HAP-1 (cell line): ENCODE results near the gene NAXD.
"Not testable (repeated sequence)": the region's sequence is repeated elsewhere in the genome, so short reads cannot be mapped to it uniquely, and the experiment has no call there.

Experiments used
- DNase-seq, 2 experiments: peaks; one replicate each; pipeline ENCODE4 v3.0.0-alpha.2; 2016 to 2020; ENCODE audit warnings: low spot score in 2 of 2
- H3K27me3 ChIP-seq: fragments of 250-450 bp; sonication (Bioruptor Pico); 2 replicates; pipeline ENCODE4 v1.5.1; 2020; ENCODE audit warnings: low read depth, mild to moderate bottlenecking, moderate library complexity
- H3K36me3 ChIP-seq: fragments of 250-450 bp; sonication (Bioruptor Pico); replicated peaks from 2 replicates; pipeline ENCODE4 v1.5.1; 2020; ENCODE audit warnings: mild to moderate bottlenecking
- H3K4me1 ChIP-seq: fragments of 250-450 bp; sonication (Bioruptor Pico); 2 replicates; pipeline ENCODE4 v1.5.1; 2020; ENCODE audit warnings: mild to moderate bottlenecking
- H3K4me3 ChIP-seq: fragments of 250-450 bp; sonication (Bioruptor Pico); 2 replicates; pipeline ENCODE4 v1.5.1; 2020; ENCODE audit warnings: mild to moderate bottlenecking, moderate library complexity
- H3K9me3 ChIP-seq: fragments of 250-450 bp; sonication (Bioruptor Pico); 2 replicates; pipeline ENCODE4 v1.5.1; 2020; ENCODE audit warnings: mild to moderate bottlenecking, moderate library complexity
- in situ Hi-C: fragments of 300-500 bp; cut with MboI; formaldehyde crosslinking; loops from 3 replicates; pipeline ENCODE4 v1.14.3; 2020; ENCODE audit warnings: low sequenced_read_pairs, inconsistent platforms, mixed read lengths

NAXD gene

DNA sequence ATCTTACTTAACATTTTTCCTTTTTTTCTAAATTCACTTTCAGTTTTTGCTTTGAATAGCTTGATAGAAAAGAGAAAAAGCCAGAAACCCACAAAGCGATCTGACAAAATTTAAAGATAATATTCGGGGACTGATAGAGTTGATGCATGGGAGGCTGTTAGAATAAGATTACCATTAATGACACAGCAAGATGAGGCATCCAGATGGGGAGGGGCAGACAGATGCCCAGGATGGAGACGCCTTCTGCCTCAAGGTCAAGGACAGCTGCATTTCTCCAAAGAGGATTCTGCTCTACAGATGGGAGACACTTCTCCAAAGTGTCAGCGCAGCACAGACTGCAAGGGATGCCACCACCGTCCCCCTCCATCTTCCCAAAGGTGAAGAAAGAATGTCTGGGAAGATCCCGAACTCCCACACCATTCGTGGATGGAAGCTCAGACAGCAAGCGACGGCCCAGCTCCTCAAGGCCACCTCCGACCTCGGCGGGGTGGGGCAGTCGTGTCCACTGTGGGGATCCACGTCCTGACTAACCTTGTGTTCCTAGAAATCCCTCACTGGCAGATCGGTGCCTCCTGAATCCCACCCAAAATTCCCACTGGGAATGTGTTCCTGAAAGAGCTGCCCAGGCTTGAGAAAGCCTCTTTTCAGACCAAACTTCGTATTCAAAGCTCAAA lies 32.9 kb downstream of the NAXD start:
- Histone ChIP-seq H3K4me3 (no peak overlapping the region), H3K4me1 (no peaks in the 10 kb centered on the region), H3K36me3 (peaks cover 28% of the 10 kb centered on the region), H3K9me3 (no peaks in the 10 kb centered on the region), H3K27me3 (no peaks in the 10 kb centered on the region)
- in situ Hi-C loops: no loop called here
- DNase-seq: no peak

DNA sequence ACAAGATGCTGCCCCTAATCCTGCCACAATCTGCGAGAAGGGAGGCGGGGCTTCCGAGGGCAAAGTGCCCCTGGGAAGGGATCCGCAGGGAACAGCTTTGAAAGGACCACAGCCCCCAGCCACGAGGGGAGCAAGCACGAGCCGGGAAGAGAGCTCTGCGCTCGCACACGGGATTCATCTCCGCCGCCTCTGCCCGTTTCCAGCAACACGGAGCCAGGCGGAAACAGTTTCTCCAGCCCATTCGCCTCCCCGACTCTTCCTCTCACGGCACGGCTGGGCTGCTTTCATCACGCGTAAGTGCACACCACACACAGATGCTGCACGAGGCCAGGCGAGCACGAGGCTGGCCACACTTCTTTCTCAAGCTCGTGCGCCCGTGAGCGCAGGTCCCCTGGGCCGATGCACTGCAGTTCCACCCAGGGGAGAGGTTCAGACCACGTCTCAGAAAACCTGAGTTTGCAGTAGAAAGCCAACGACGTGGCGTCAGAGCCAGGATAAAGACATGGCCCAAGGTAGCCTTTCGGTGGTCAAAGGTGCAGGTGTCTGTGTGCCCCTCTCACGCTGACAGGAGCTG lies 33.6 kb downstream of the NAXD start:
- no peak overlapping the region for H3K4me3 ChIP-seq
- no peaks in the 10 kb centered on the region for H3K9me3 ChIP-seq
- in situ Hi-C loops: no loop called here
- H3K36me3 ChIP-seq: peaks cover 21% of the 10 kb centered on the region
- H3K4me1 ChIP-seq: no peaks in the 10 kb centered on the region
- H3K27me3 ChIP-seq: no peaks in the 10 kb centered on the region
- no peak for DNase-seq

DNA sequence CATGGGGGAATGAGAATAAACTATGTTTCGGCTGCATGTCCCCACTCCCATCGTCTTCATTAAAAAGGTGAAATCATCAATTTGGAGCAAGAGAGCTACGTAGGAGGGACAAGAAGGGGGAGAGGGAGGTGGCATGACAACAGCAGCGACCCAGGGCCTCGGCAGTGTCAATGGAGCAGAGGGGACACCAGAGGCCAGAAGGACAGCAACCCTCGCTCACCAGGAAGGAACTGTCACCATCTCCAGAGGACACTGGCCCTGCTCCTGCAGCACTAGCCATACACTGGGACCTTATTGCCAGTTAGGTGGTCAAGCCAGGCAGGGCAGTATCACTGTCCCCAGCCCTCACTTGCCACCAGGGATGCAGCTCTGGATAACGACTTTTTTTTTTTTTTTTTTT lies 34.2 kb downstream of the NAXD start:
- H3K9me3 ChIP-seq: no peaks in the 10 kb centered on the region
- no peak overlapping the region for H3K4me3 ChIP-seq
- in situ Hi-C loops: no loop called here
- DNase-seq: no peak
- H3K36me3 ChIP-seq: peaks cover 16% of the 10 kb centered on the region
- no peaks in the 10 kb centered on the region for H3K4me1 ChIP-seq
- H3K27me3 ChIP-seq: no peaks in the 10 kb centered on the region

GRCh38 chr13:110650436-110650835 lies 35.1 kb downstream of the NAXD start:
- H3K9me3 ChIP-seq: no peaks in the 10 kb centered on the region
- no peaks in the 10 kb centered on the region for H3K4me1 ChIP-seq
- no peaks in the 10 kb centered on the region for H3K27me3 ChIP-seq
- in situ Hi-C loops: no loop called here
- no peak for DNase-seq
- H3K4me3 ChIP-seq: no peak overlapping the region
- peaks cover 18% of the 10 kb centered on the region for H3K36me3 ChIP-seq

GRCh38 chr13:110651271-110651670 lies 35.9 kb downstream of the NAXD start:
- Histone ChIP-seq H3K27me3 (no peaks in the 10 kb centered on the region), H3K36me3 (peaks cover 14% of the 10 kb centered on the region), H3K4me1 (no peaks in the 10 kb centered on the region), H3K4me3 (no peak overlapping the region), H3K9me3 (no peaks in the 10 kb centered on the region)
- in situ Hi-C loops: no loop called here
- DNase-seq: no peak

GRCh38 chr13:110651726-110652230 lies 36.4 kb downstream of the NAXD start:
- no peak for DNase-seq
- Histone ChIP-seq H3K4me1 (no peaks in the 10 kb centered on the region), H3K9me3 (no peaks in the 10 kb centered on the region), H3K4me3 (no peak overlapping the region), H3K36me3 (peaks cover 14% of the 10 kb centered on the region), H3K27me3 (no peaks in the 10 kb centered on the region)
- in situ Hi-C loops: no loop called here

GRCh38 chr13:110652231-110652730 lies 36.9 kb downstream of the NAXD start:
- no peak for DNase-seq
- Histone ChIP-seq H3K36me3 (peaks cover 14% of the 10 kb centered on the region), H3K4me1 (no peaks in the 10 kb centered on the region), H3K9me3 (no peaks in the 10 kb centered on the region), H3K27me3 (no peaks in the 10 kb centered on the region), H3K4me3 (no peak overlapping the region)
- in situ Hi-C loops: no loop called here

DNA sequence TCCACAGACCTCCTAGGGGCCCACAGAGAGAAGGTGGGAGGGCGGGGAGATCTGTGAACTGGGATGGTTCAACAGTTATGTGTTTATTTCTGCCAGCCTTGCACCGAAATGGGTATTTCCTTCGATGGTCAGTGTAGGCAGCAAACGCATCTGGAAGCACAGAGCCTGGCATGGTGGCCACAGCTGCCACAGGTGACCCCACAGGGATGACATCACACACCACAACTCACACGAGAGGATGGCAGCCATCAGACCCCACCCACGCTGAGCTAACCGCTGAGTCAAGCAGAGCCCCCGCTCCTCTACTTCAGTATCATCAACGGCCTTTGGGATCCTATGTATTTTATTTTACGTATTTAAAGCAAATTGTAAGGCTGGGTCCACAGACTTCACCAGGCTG lies 37.4 kb downstream of the NAXD start:
- H3K4me3 ChIP-seq: no peak overlapping the region
- H3K27me3 ChIP-seq: no peaks in the 10 kb centered on the region
- peaks cover 14% of the 10 kb centered on the region for H3K36me3 ChIP-seq
- in situ Hi-C loops: no loop called here
- H3K4me1 ChIP-seq: no peaks in the 10 kb centered on the region
- no peak for DNase-seq
- H3K9me3 ChIP-seq: no peaks in the 10 kb centered on the region

DNA sequence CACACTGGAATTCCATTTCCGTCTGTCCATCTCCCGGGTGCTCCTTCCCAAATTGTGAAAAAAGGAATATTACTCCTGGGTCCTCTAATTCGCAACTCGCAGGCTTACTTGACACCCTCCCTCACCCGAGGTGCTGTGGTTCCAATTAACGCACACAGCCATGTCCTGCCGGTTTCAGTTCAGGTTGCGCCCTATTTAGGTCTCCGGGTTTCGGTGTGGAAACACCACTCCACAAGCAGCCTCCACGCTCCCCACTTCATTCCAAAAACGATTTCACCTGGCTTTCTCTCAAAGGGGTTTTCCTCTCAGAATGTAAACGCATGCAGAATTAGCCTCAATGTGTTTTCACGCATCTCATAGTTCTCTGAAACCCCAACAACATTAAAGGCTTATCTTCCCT lies 37.9 kb downstream of the NAXD start:
- Histone ChIP-seq H3K27me3 (no peaks in the 10 kb centered on the region), H3K4me1 (no peaks in the 10 kb centered on the region), H3K9me3 (no peaks in the 10 kb centered on the region), H3K36me3 (peaks cover 14% of the 10 kb centered on the region), H3K4me3 (no peak overlapping the region)
- DNase-seq: no peak
- in situ Hi-C loops: no loop called here

DNA sequence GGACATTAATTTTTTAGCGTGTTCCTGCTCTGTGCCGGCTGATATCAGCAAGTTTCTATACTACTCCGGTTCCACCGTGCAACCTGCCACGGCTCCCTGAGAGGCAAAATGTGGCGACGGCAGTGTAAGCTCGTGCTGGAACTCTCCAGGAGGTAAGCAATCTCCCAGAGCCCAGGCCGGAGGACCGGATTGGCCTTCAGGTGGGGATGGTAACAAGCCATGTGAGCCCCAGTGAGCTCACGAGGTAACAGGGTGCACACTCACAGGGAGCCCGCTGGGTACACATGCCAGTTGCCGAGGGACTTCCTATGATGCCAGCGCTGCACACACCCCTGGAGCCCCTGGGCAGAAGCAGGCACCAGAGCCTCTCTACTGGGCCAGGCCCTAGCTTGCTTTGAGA lies 38.5 kb downstream of the NAXD start:
- DNase-seq: no peak
- H3K36me3 ChIP-seq: peaks cover 14% of the 10 kb centered on the region
- H3K27me3 ChIP-seq: no peaks in the 10 kb centered on the region
- H3K4me1 ChIP-seq: no peaks in the 10 kb centered on the region
- in situ Hi-C loops: no loop called here
- no peak overlapping the region for H3K4me3 ChIP-seq
- no peaks in the 10 kb centered on the region for H3K9me3 ChIP-seq

- no peaks in the 10 kb centered on the region for H3K4me1 ChIP-seq
- no peak overlapping the region for H3K4me3 ChIP-seq
- no peak for DNase-seq
- no peaks in the 10 kb centered on the region for H3K27me3 ChIP-seq
- peaks cover 15% of the 10 kb centered on the region for H3K36me3 ChIP-seq
- H3K9me3 ChIP-seq: peaks cover 3% of the 10 kb centered on the region; the same call in 1 of the 2 replicates
- in situ Hi-C loops: no loop called here
Observed at GRCh38 chr13:110657196-110657595, 41.9 kb downstream of the NAXD start.

- H3K27me3 ChIP-seq, DNase-seq, H3K9me3 ChIP-seq, H3K4me3 ChIP-seq, in situ Hi-C loops, H3K4me1 ChIP-seq: not testable (repeated sequence)
- H3K36me3 ChIP-seq: peaks cover 22% of the 10 kb centered on the region
Observed at GRCh38 chr13:110658218-110658911, 43.0 kb downstream of the NAXD start.

GRCh38 chr13:110661256-110661655 lies 45.9 kb downstream of the NAXD start:
- no peak for DNase-seq
- Histone ChIP-seq H3K4me1 (no peaks in the 10 kb centered on the region), H3K9me3 (peaks cover 3% of the 10 kb centered on the region; the same call in 1 of the 2 replicates), H3K27me3 (no peaks in the 10 kb centered on the region), H3K36me3 (peaks cover 43% of the 10 kb centered on the region), H3K4me3 (no peak overlapping the region)
- in situ Hi-C loops: no loop called here

GRCh38 chr13:110662091-110662490 lies 46.7 kb downstream of the NAXD start:
- Histone ChIP-seq H3K9me3 (peaks cover 3% of the 10 kb centered on the region; the same call in 1 of the 2 replicates), H3K4me3 (no peak overlapping the region), H3K4me1 (peaks cover 3% of the 10 kb centered on the region), H3K36me3 (peaks cover 50% of the 10 kb centered on the region), H3K27me3 (no peaks in the 10 kb centered on the region)
- no peak for DNase-seq
- in situ Hi-C loops: no loop called here
